Measurements from ENCODE around the gene EYA3.

The EYA3 gene

DNA sequence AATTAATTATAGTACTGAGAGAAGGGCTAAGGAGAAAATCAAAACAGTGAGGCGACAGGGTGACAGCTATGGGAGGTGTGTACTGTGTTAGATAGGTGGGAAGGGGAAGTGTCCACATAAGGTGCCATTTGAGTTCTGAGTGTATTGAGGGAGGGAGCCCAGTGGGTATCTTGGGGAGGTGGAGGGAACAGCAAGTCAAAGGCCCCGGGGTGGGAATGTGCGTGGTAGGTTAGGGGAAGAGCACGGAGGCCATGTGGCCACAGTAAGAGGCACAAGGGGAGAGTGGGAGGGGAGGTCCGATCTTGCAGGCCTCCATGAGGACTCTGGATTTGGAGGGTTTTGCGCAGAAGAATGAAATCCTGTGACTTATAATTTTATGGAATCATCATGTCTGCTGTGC, 131.6 kb downstream of the EYA3 start:
- no peaks in the 10 kb centered on the region for H3K36me3 Mint-ChIP-seq
- no peak overlapping the region for H3K27ac Mint-ChIP-seq
- no peak for DNase-seq
- peaks cover 37% of the 10 kb centered on the region for H3K27me3 Mint-ChIP-seq
- CTCF ChIA-PET, result no interaction called here
- H3K4me1 Mint-ChIP-seq, result peaks cover 23% of the 10 kb centered on the region
- no peak overlapping the region for H3K4me3 Mint-ChIP-seq
- no peaks in the 10 kb centered on the region for H3K9me3 Mint-ChIP-seq

DNA sequence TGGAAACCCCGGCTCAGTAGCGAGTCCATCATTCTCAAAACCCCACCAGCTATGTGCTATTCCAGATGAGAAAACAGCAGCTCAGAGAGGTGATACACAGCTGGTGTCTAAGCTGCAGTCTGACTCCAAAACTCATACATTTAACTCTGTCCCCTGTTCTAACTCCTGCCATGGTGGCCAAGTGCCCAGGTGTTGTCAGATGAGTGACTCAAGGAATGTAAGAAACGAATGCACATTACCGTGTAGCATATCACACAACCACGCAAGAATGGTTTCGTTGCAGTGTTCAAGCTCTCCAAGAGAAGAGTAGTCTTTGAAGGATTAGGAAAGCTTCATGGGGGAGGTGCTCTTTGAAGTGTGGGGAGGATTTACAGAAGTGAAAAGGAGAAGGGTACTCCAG, 133.3 kb downstream of the EYA3 start:
- Mint-ChIP-seq H3K4me3 (no peak overlapping the region), H3K36me3 (no peaks in the 10 kb centered on the region), H3K27ac (no peak overlapping the region), H3K27me3 (peaks cover 37% of the 10 kb centered on the region), H3K9me3 (no peaks in the 10 kb centered on the region), H3K4me1 (peaks cover 9% of the 10 kb centered on the region)
- CTCF ChIA-PET, result interaction anchor here (0.6 kb wide), 1 partner anchor 860 kb away, joined by 3 read pairs; no protein-coding TSS in a partner anchor
- DNase-seq, result no peak

DNA sequence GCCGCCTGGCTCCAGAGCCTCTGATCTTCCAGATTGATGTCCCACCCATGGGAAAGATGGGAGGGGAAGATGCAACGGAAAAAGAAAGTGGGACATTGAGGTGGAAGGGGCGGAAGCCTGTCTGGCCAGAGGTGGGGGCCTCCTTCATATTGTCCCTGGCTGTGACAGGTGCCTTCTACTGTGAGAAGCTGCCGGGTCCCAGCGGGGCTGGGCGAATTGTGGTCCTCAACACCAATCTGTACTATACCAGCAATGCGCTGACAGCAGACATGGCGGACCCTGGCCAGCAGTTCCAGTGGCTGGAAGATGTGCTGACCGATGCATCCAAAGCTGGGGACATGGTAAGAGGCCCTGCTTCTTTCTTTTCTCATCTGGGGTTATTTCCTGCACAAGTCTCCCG, 134.2 kb downstream of the EYA3 start:
- Mint-ChIP-seq H3K27ac (no peak overlapping the region), H3K4me3 (no peak overlapping the region), H3K36me3 (no peaks in the 10 kb centered on the region), H3K9me3 (no peaks in the 10 kb centered on the region), H3K4me1 (peaks cover 5% of the 10 kb centered on the region), H3K27me3 (peaks cover 41% of the 10 kb centered on the region)
- DNase-seq, result no peak
- CTCF ChIA-PET, result no interaction called here

DNA sequence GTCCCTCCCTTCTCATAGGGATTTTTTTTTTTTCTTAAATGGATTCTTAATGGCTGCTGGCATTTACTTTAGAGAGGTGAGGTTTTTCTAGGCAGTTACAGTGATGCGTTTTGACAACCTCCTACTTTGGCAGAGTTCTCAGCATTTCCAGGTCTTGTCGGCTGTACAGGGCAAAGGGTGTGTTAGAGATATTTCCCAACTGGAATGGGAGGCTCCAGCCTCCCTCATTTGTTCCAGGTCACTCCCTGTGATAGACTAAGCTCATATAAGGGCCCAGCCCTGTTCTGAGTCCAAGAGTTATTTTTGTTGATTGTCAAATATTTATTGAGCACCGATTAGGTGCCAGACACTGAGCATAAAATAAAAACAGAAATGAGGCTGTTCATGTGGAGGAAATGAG, 136.3 kb downstream of the EYA3 start:
- H3K36me3 Mint-ChIP-seq, result no peaks in the 10 kb centered on the region
- H3K9me3 Mint-ChIP-seq, result no peaks in the 10 kb centered on the region
- no peak for DNase-seq
- no peak overlapping the region for H3K4me3 Mint-ChIP-seq
- peaks cover 45% of the 10 kb centered on the region for H3K27me3 Mint-ChIP-seq
- H3K27ac Mint-ChIP-seq, result no peak overlapping the region
- H3K4me1 Mint-ChIP-seq, result no peaks in the 10 kb centered on the region
- CTCF ChIA-PET, result interaction anchor here (1.1 to 1.9 kb wide), 2 partner anchors 11 to 14 kb away, joined by 3 to 6 read pairs; no protein-coding TSS in a partner anchor

- no peak for DNase-seq
- CTCF ChIA-PET, result interaction anchor here (1.1 to 1.9 kb wide), 2 partner anchors 11 to 13 kb away, joined by 3 to 6 read pairs; no protein-coding TSS in a partner anchor
- no peak overlapping the region for H3K27ac Mint-ChIP-seq
- no peaks in the 10 kb centered on the region for H3K36me3 Mint-ChIP-seq
- no peak overlapping the region for H3K4me3 Mint-ChIP-seq
- H3K9me3 Mint-ChIP-seq, result no peaks in the 10 kb centered on the region
- peaks cover 41% of the 10 kb centered on the region for H3K27me3 Mint-ChIP-seq
- no peaks in the 10 kb centered on the region for H3K4me1 Mint-ChIP-seq
These were observed 137.0 kb downstream of the EYA3 start for GRCh38 chr1:27951396-27951795.

- no peaks in the 10 kb centered on the region for H3K36me3 Mint-ChIP-seq
These were observed 139.4 kb downstream of the EYA3 start for GRCh38 chr1:27949027-27949426.

DNA sequence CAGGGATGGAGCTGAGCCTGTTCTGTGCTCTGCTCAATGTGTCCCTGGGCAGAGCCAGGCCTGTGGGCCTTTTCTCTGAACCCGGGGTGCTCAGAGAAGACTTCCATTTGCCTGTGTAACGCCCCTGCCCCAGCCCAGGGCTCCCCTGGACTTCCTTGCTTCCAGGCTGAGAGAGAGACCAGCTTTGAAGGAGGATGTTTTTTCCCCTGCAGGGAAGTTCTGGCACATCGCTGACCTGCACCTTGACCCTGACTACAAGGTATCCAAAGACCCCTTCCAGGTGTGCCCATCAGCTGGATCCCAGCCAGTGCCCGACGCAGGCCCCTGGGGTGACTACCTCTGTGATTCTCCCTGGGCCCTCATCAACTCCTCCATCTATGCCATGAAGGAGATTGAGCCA, 143.4 kb downstream of the EYA3 start:
- no peak overlapping the region for H3K4me3 Mint-ChIP-seq
- H3K27me3 Mint-ChIP-seq, result peaks cover 12% of the 10 kb centered on the region
- H3K9me3 Mint-ChIP-seq, result no peaks in the 10 kb centered on the region
- no peak overlapping the region for H3K27ac Mint-ChIP-seq
- peaks cover 46% of the 10 kb centered on the region for H3K4me1 Mint-ChIP-seq
- CTCF ChIA-PET, result interaction anchor here (0.8 to 1.3 kb wide), 2 partner anchors 10 to 27 kb away, joined by 3 read pairs; partner anchors contain the start of gene SMPDL3B
- no peak for DNase-seq
- no peaks in the 10 kb centered on the region for H3K36me3 Mint-ChIP-seq

More at GRCh38 chr1:27949027-27949426, 139.4 kb downstream of the EYA3 start:
- H3K27me3 Mint-ChIP-seq, result peaks cover 19% of the 10 kb centered on the region
- CTCF ChIA-PET, result interaction anchor here (1.6 kb wide), 1 partner anchor 10 kb away, joined by 5 read pairs; no protein-coding TSS in a partner anchor
- peaks cover 14% of the 10 kb centered on the region for H3K4me1 Mint-ChIP-seq
- no peak overlapping the region for H3K27ac Mint-ChIP-seq
- no peaks in the 10 kb centered on the region for H3K9me3 Mint-ChIP-seq
- H3K4me3 Mint-ChIP-seq, result no peak overlapping the region
- DNase-seq, result no peak

DNA sequence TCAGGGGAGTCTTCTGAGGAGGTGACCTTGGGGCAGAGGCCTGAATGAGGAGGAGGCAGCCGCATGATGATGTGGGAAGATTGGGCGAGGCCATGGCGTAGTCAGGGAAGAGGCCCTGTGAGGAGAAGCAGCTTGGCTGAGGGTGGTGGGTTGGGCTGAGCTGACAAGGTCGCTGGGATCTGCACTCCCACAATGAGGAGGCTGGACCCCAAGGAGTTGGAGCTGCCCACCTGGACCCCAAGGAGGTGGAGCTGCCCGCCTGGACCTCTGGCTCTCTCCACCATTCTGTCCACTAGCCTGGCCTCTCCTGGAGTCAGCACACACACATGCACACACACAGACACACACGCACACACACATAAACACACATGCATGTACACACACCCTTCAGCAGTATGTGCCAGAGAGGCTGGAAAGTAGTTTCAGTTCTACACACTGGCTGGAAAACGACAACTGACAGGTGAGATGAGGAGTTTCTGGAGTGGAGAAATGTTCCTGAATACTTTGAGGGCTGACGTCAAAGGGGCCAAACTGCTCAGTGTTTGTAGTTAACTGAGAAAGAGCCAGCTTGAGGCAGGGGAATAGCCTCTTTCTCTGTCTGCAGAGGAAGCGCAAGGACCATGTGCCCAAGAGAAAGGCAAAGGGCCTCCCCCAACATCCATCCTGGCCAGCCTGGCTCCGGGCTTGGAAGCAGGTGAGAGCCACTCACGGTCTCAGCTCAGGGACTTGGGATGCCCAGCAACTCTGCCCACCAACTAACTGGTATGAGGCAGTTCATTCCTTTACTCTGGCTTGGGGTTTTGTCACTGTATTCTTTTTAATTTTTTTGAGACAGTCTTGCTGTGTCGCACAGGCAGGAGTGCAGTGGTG, 146.5 kb downstream of the EYA3 start:
- Mint-ChIP-seq H3K4me1 (peaks cover 59% of the 10 kb centered on the region), H3K27me3 (peaks cover 10% of the 10 kb centered on the region), H3K36me3 (no peaks in the 10 kb centered on the region), H3K9me3 (no peaks in the 10 kb centered on the region), H3K4me3 (no peak overlapping the region), H3K27ac (peak overlapping the region; percentile 37)
- DNase-seq, result no peak
- CTCF ChIA-PET, result interaction anchor here (0.7 to 3.4 kb wide), 7 partner anchors 18 to 267 kb away, joined by 3 to 35 read pairs (median 3); partner anchors contain the start of gene XKR8

DNA sequence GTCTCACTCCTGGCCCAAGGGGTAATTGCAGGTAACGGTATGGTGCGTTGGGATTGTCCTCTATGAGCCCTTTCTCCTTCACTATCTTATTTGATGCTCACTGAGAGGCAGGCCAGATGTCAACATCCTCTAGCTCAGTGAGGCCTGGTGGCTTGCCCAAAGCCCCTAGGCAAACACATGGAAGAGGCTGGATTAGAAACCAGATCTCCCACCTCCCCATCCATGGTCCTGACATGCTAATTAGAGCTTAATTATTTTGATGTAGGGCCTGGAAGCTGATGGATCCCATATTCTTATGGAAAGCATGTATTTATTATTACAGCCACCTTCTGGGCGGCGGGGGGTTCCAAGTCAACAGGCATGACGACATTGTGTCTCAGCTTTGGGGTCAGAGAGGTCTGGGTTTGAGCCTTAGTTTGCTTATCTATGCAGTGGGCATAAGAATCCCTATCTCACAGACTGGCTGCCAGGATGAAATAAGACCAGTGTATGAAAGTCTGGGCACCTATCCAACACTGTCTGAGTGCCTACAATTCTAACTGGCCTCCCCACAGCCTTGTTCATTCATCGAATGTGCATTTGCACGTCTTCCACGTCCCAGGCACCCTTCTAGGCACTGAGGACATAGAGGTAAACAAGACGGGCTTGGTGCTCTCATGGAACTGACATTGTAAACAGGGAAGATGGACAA, 147.4 kb downstream of the EYA3 start:
- H3K27ac Mint-ChIP-seq, result peak overlapping the region; percentile 35
- no peaks in the 10 kb centered on the region for H3K36me3 Mint-ChIP-seq
- H3K9me3 Mint-ChIP-seq, result no peaks in the 10 kb centered on the region
- no peak for DNase-seq
- peaks cover 59% of the 10 kb centered on the region for H3K4me1 Mint-ChIP-seq
- peaks cover 18% of the 10 kb centered on the region for H3K27me3 Mint-ChIP-seq
- CTCF ChIA-PET, result interaction anchor here (0.7 to 3.4 kb wide), 18 partner anchors 8 to 268 kb away, joined by 3 to 35 read pairs (median 3); partner anchors contain the start of gene XKR8
- no peak overlapping the region for H3K4me3 Mint-ChIP-seq

DNA sequence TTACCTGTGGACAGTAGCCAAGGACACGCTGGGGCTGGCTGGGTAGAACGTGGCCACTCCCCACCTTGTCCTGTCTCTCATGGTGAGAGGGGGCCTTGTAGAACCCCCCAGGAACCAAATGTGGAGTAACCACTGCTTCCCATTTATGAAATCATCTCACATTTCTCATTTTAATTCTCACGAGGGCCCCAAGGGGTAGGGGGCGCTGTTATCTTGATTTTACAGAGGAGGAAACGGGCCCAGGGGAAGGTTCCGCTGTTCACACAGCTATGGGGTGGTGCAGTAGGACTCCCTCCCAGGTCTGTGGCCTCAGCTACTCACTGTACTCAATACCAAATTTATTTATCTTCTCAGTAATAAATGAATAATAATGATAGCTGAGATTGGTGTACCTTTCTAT, 148.1 kb downstream of the EYA3 start:
- H3K4me3 Mint-ChIP-seq, result no peak overlapping the region
- DNase-seq, result peak; percentile 84
- H3K4me1 Mint-ChIP-seq, result peaks cover 63% of the 10 kb centered on the region
- peaks cover 25% of the 10 kb centered on the region for H3K27me3 Mint-ChIP-seq
- no peak overlapping the region for H3K27ac Mint-ChIP-seq
- no peaks in the 10 kb centered on the region for H3K9me3 Mint-ChIP-seq
- CTCF ChIA-PET, result interaction anchor here (0.7 to 3.4 kb wide), 18 partner anchors 8 to 268 kb away, joined by 3 to 35 read pairs (median 3); no protein-coding TSS in a partner anchor
- no peaks in the 10 kb centered on the region for H3K36me3 Mint-ChIP-seq

GRCh38 chr1:27938488-27938887, 149.9 kb downstream of the EYA3 start:
- peaks cover 40% of the 10 kb centered on the region for H3K27me3 Mint-ChIP-seq
- no peak for DNase-seq
- H3K27ac Mint-ChIP-seq, result no peak overlapping the region
- no peak overlapping the region for H3K4me3 Mint-ChIP-seq
- H3K4me1 Mint-ChIP-seq, result peaks cover 58% of the 10 kb centered on the region
- CTCF ChIA-PET, result interaction anchor here (0.6 to 2.4 kb wide), 7 partner anchors 10 to 270 kb away, joined by 3 to 9 read pairs (median 4); no protein-coding TSS in a partner anchor
- no peaks in the 10 kb centered on the region for H3K36me3 Mint-ChIP-seq
- no peaks in the 10 kb centered on the region for H3K9me3 Mint-ChIP-seq

GRCh38 chr1:27937524-27937836, 150.9 kb downstream of the EYA3 start:
- CTCF ChIA-PET, result interaction anchor here (1.2 to 1.5 kb wide), 2 partner anchors 14 to 42 kb away, joined by 3 to 5 read pairs; no protein-coding TSS in a partner anchor
- Mint-ChIP-seq H3K27me3 (peaks cover 48% of the 10 kb centered on the region), H3K4me3 (no peak overlapping the region), H3K36me3 (no peaks in the 10 kb centered on the region), H3K4me1 (peaks cover 50% of the 10 kb centered on the region), H3K27ac (no peak overlapping the region), H3K9me3 (no peaks in the 10 kb centered on the region)
- no peak for DNase-seq

GRCh38 chr1:27936370-27936769, 152.0 kb downstream of the EYA3 start:
- Mint-ChIP-seq H3K27me3 (peaks cover 54% of the 10 kb centered on the region), H3K36me3 (no peaks in the 10 kb centered on the region), H3K9me3 (no peaks in the 10 kb centered on the region), H3K4me3 (no peak overlapping the region), H3K27ac (no peak overlapping the region), H3K4me1 (peaks cover 54% of the 10 kb centered on the region)
- CTCF ChIA-PET, result interaction anchor here (1.5 kb wide), 1 partner anchor 43 kb away, joined by 5 read pairs; no protein-coding TSS in a partner anchor
- DNase-seq, result no peak

DNA sequence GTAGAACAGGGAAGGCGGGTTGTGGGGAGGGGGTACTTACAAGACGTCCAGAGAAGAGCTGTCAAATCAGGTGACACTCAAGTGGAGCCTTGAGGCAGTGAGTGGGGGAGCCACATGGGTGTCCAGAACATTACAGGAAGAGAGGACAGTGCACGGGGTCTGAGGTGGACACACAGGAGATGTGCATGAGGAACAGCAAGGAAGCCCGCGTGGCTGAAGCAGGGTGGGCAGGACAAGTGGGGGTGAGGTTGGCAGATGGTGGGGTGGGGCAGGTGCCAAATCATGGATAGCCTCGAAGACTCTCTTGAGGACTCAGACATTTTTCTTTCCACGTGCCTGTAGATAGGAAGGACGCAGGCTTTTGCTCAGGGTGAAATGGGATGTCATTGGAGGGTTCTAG, 152.7 kb downstream of the EYA3 start:
- Mint-ChIP-seq H3K9me3 (no peaks in the 10 kb centered on the region), H3K27me3 (peaks cover 54% of the 10 kb centered on the region), H3K27ac (no peak overlapping the region), H3K4me3 (no peak overlapping the region), H3K36me3 (no peaks in the 10 kb centered on the region), H3K4me1 (peaks cover 56% of the 10 kb centered on the region)
- DNase-seq, result no peak
- CTCF ChIA-PET, result interaction anchor here (1.0 to 1.1 kb wide), 2 partner anchors 10 to 152 kb away, joined by 3 read pairs; partner anchors contain the start of gene EYA3
